A673 (cell line): ENCODE results near the gene CRNKL1. TPM values are rescaled to one million over a fixed set of nuclear protein-coding genes. Genes with fewer than 3 reads are reported as not detected.

Source experiments
- BruUV-seq: library from RNA; stranded (reverse); fragments of 400-500 nt; replicated peaks from 2 replicates; lab custom pipeline; 2021; lab: Mats Ljungman, UMichigan
- CTCF ChIA-PET: fragments of 300-600 bp; sonication (Branson Sonifier 250); formaldehyde crosslinking; loops from one replicate; lab custom pipeline; 2022; ENCODE audit warnings: antibody characterized with exemption; lab: Charles Lee
- POLR2A ChIA-PET: fragments of 300-600 bp; sonication (Branson Sonifier 250); formaldehyde crosslinking; loops from one replicate; lab custom pipeline; 2022; ENCODE audit warnings: antibody characterized with exemption; ENCODE audit not compliant: low non-redundant PET; lab: Charles Lee
- DNase-seq: peaks from one replicate; pipeline ENCODE4 v3.0.0-alpha.2; 2015; ENCODE audit warnings: low spot score
- H3K27ac ChIP-seq: fragments of 200-600 bp; sonication (generic); 2 replicates; pipeline ENCODE4 v1.5.1; 2016; ENCODE audit warnings: mixed run types, low read depth, mild to moderate bottlenecking, mixed read lengths, antibody characterized with exemption, low read length; ENCODE audit not compliant: poor library complexity, severe bottlenecking
- H3K27me3 ChIP-seq: fragments of 200-600 bp; sonication (generic); replicated peaks from 2 replicates; pipeline ENCODE4 v1.6.1; 2017; ENCODE audit warnings: mixed run types, low read depth, mild to moderate bottlenecking, mixed read lengths, antibody characterized with exemption, low read length; ENCODE audit not compliant: insufficient read depth, poor library complexity
- H3K36me3 ChIP-seq: fragments of 200-600 bp; sonication (generic); 2 replicates; pipeline ENCODE4 v1.6.1; 2016; ENCODE audit warnings: mixed run types, mild to moderate bottlenecking, mixed read lengths, antibody characterized with exemption, low read length; ENCODE audit not compliant: insufficient read depth, poor library complexity, severe bottlenecking
- H3K4me1 ChIP-seq: fragments of 200-600 bp; sonication (generic); 2 replicates; pipeline ENCODE4 v1.6.1; 2017; ENCODE audit warnings: mixed run types, mild to moderate bottlenecking, mixed read lengths, antibody characterized with exemption, low read length; ENCODE audit not compliant: insufficient read depth, poor library complexity, severe bottlenecking
- H3K4me3 ChIP-seq: fragments of 200-600 bp; sonication (generic); 2 replicates; pipeline ENCODE4 v1.5.1; 2016; ENCODE audit warnings: low read depth, mixed run types, mild to moderate bottlenecking, mixed read lengths, low read length; ENCODE audit not compliant: poor library complexity, severe bottlenecking
- H3K9me3 ChIP-seq: fragments of 200-600 bp; sonication (generic); 2 replicates; pipeline ENCODE4 v1.6.1; 2016; ENCODE audit warnings: mixed run types, low read depth, mild to moderate bottlenecking, mixed read lengths, antibody characterized with exemption, low read length; ENCODE audit not compliant: poor library complexity, severe bottlenecking
- EZH2 ChIP-seq: fragments of 200-600 bp; sonication (generic); IDR thresholded peaks from 2 replicates; pipeline ENCODE4 v1.6.1; 2017; ENCODE audit warnings: borderline replicate concordance, low read depth, mild to moderate bottlenecking, mixed read lengths, antibody characterized with exemption, low read length; ENCODE audit not compliant: poor library complexity, severe bottlenecking
- intact Hi-C: fragments of 100-400 bp; cut with micrococcal nuclease; formaldehyde crosslinking; loops from one replicate; pipeline ENCODE4 v1.10.0; 2022; ENCODE audit not compliant: unreplicated experiment
- total RNA-seq: library from RNA; stranded (reverse); gene quantifications from 2 replicates; pipeline ENCODE4 v1.2.3, GENCODE V29; 2021
- TF ChIP-seq, protein P1 (sequence below): fragments of 300-800, 200-600 bp; sonication (generic); conservative IDR thresholded peaks from 2 replicates; pipeline ENCODE4 v1.5.1; 2017; ENCODE audit warnings: low read depth, mild to moderate bottlenecking, antibody characterized with exemption, low read length, moderate library complexity, mixed read lengths

Gene CRNKL1
- total RNA-seq, 1 experiment from 2014 or later = 25.1 TPM

DNA sequence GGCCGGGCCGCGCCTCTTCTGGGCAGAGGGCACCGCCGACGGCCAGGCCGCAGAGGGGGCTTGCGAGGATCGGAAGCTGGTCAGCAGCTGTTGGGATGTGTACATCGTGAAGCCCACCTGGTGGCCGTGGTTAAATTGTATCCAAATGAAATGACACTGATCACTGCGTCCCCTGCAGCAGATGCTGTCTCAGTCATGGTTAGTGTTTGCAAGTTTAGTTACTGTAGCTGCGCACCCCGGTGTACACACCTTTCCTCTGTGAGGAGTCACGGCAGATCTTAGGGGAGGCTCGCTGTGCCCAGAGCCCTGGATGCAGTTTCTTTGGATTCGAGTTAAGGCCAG, 34.5 kb downstream of the CRNKL1 start:
- no peaks in the 10 kb centered on the region for H3K9me3 ChIP-seq
- no TSS peak for BruUV-seq
- DNase-seq = peak; percentile 5
- peaks cover 6% of the 10 kb centered on the region for H3K36me3 ChIP-seq
- ChIA-PET CTCF (no interaction called here), POLR2A (no interaction called here)
- no peaks in the 10 kb centered on the region for H3K27me3 ChIP-seq
- peaks cover 4% of the 10 kb centered on the region for H3K4me1 ChIP-seq
- TF ChIP-seq, protein P1, sequence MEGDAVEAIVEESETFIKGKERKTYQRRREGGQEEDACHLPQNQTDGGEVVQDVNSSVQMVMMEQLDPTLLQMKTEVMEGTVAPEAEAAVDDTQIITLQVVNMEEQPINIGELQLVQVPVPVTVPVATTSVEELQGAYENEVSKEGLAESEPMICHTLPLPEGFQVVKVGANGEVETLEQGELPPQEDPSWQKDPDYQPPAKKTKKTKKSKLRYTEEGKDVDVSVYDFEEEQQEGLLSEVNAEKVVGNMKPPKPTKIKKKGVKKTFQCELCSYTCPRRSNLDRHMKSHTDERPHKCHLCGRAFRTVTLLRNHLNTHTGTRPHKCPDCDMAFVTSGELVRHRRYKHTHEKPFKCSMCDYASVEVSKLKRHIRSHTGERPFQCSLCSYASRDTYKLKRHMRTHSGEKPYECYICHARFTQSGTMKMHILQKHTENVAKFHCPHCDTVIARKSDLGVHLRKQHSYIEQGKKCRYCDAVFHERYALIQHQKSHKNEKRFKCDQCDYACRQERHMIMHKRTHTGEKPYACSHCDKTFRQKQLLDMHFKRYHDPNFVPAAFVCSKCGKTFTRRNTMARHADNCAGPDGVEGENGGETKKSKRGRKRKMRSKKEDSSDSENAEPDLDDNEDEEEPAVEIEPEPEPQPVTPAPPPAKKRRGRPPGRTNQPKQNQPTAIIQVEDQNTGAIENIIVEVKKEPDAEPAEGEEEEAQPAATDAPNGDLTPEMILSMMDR = no peak
- no peak for TF ChIP-seq EZH2
- peak overlapping the region; percentile 99 for H3K4me3 ChIP-seq
- H3K27ac ChIP-seq = peak overlapping the region; percentile 88
- intact Hi-C loops = no loop called here

DNA sequence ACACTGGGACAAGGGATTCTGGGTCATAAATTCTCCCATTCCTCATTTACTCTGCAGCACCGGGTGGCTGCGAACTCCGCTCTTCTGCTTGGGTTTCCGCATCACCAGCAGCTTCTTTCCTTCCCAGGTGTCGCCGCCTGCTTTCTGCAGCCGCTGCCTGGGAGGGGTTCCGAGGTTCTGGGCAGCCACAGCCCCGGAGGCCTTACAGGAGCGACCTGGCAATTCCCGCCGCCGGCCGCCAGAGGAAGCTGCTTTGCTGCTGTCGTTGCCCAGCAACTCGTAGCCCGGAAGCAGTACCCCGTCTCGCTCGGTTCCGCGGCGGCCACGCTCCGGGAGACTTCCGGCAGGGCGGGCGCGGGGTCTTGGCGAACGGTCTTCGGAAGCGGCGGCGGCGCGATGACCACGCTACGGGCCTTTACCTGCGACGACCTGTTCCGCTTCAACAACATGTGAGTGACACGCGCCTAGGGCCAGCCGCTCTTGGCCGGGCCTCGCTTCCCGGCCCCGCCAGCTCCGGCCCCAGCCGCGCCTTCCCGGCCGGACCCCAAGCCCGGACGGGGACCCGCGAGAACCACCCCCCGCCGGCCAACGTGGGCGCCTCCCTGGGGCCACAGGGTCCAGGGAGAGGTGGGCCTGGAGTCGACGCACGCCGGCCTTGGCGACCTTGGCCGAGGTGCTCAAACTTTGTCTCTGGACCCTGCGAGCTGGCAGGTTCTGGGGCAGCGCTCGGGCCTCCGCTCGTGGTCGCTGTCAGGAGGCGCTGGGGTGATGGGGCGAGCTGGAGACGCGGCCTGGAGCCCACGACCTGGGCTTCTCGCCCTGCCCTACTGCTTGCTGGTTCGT, 35.0 kb downstream of the CRNKL1 start, which contains the start of gene NAA20:
TSS of gene NAA20 (plus strand) at position 362 of the 843 bp plus-strand sequence. CDS start at position 397, 35 bp downstream.
- intact Hi-C loops = no loop called here
- ChIA-PET CTCF (no interaction called here), POLR2A (no interaction called here)
- H3K9me3 ChIP-seq = no peaks in the 10 kb centered on the region
- peak within 1 kb of the TSS; percentile 99 for H3K4me3 ChIP-seq
- peak; percentile 94 for DNase-seq
- peak within 1 kb of the TSS; percentile 88 for H3K27ac ChIP-seq
- no TSS peak for BruUV-seq
- peaks cover 6% of the 10 kb centered on the region for H3K36me3 ChIP-seq
- H3K4me1 ChIP-seq = peaks cover 4% of the 10 kb centered on the region
- TF ChIP-seq, protein P1 = peak; percentile 72
- TF ChIP-seq EZH2 = no peak
- H3K27me3 ChIP-seq = no peaks in the 10 kb centered on the region

DNA sequence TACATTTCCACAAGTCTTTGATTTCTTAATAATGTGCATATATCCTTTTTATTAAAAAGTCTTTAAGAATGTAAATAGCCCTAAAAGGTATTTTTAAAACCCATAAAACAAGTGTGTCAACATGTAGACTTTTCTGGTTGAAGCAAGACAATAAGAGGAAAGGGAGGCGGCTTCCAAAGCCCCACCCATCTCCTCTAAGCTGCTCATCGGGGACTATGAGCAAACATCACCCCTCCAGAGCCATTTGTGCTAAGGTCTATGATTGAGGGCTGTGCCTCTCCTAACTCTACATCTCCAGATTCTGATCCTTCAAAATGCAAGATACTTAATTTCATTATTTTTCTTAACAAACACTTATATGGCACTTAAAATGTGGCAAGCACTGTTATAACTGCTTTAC, 37.6 kb downstream of the CRNKL1 start:
- POLR2A ChIA-PET = no interaction called here
- intact Hi-C loops = no loop called here

More for the DNA sequence above, 37.6 kb downstream of the CRNKL1 start:
- CTCF ChIA-PET = no interaction called here
- Histone ChIP-seq H3K4me3 (no peak overlapping the region), H3K9me3 (no peaks in the 10 kb centered on the region), H3K27ac (no peak overlapping the region), H3K36me3 (peaks cover 6% of the 10 kb centered on the region), H3K27me3 (no peaks in the 10 kb centered on the region), H3K4me1 (peaks cover 4% of the 10 kb centered on the region)
- no peak for TF ChIP-seq EZH2
- TF ChIP-seq, protein P1 = no peak
- no TSS peak for BruUV-seq
- DNase-seq = peak; percentile 16
